ENCODE measurements around the gene C5orf58. TPM values are rescaled to one million over a fixed set of nuclear protein-coding genes. Genes with fewer than 3 reads are reported as not detected.
"Not testable (repeated sequence)": the region's sequence is repeated elsewhere in the genome, so short reads cannot be mapped to it uniquely, and the experiment has no call there.

C5orf58 gene
- polyA plus RNA-seq, 3 donors, result 0.16 to 0.30 (median 0.19) TPM

- DNase-seq (ENCODE audit: extremely low read depth in 1 of 11, low read depth in 9 of 11, low spot score in 4 of 11), result no peak
Observed at GRCh38 chr5:170220191-170220590, 12.6 kb upstream of the C5orf58 start.

GRCh38 chr5:170221327-170221741 lies 11.5 kb upstream of the C5orf58 start:
- no peak for DNase-seq (ENCODE audit: extremely low read depth in 1 of 11, low read depth in 9 of 11, low spot score in 4 of 11)

DNA sequence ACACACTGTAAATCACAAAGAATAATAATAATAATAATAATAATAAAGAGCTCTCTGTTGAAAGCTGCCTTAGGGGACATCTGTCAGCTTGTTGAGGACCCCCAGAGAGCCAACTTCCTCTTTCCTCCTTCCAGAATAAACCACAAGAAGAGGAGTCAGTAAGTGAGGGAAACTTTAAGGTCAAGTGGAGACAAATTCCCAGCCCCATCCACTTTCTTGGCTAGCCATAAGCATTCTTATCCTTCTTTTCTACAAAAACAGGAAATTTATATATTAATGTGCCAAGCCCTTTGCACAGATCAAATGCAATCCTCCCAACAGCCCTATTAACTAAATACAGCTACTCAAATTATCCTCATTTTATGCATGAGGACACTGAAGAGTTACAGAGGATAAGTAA lies 9.4 kb upstream of the C5orf58 start:
- peak in 1 of 11 donors; percentile 44 for DNase-seq (ENCODE audit: extremely low read depth in 1 of 11, low read depth in 9 of 11, low spot score in 4 of 11)

- no peak for DNase-seq (ENCODE audit: extremely low read depth in 1 of 11, low read depth in 9 of 11, low spot score in 4 of 11)
Observed at GRCh38 chr5:170223906-170224305, 8.9 kb upstream of the C5orf58 start.

DNA sequence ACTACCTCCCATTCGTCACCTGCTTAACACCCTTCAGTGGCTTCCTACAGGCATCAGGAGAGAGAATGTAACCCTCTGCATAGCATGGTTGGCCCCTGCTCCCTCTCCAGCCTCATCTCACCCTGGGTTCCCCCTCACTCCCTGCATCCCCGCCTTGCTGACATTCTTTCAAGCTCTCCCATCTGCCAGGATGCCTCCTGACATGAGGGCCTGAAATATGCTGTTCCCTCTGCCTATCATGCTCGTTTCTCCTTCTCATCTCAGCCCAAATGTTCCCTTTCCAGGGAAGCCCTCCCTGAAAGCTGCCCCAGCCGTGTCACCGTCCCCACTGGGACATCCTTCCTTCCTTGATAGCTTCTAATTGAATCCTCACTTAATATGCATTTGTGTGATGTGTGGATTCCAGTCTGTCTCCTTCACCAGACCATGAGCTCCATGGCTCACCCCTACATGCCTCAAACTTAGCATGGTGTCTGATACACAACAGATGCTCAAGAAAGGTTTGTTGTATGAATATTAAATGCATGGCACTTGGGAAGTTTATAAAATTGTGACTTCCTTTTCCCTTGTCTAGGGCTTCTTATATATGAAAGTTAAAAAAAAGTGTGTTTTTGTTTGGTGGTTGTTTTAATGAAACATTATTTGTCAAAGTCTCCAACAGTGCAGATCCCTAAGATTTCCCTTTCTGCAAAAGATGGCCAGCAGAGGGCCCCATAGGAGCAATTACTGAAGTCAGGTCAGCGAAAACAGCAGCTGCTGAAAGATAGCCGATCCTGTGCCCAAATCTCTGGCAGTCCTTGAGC lies 7.3 kb upstream of the C5orf58 start:
- DNase-seq (ENCODE audit: extremely low read depth in 1 of 11, low read depth in 9 of 11, low spot score in 4 of 11), result peak; percentile 47 to 76 (median 63)

DNA sequence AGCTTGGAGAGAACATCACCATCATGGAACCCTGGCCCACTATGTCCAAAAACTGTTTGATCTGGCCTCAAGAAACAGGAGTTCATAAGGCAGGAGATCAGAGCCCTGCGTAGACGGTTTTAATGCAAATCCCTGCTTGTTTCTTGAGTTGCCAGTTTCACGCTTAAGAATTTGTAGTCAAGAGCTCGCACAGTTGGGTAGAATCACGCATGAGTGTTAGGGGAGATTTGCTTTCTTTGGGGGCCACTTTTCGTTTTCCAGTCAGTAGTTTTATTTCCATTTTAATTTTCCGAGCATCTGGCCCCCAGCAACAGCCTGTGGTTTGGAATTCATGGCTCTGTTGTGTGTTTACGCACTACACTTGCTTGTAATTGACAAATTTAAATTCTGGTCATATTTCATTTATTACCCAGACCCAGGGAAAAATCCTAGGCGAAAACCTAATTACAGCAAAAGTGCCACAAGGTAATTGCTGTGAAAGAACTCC lies 6.6 kb upstream of the C5orf58 start:
- no peak for DNase-seq (ENCODE audit: extremely low read depth in 1 of 11, low read depth in 9 of 11, low spot score in 4 of 11)

GRCh38 chr5:170226661-170227060 lies 6.1 kb upstream of the C5orf58 start:
- no peak for DNase-seq (ENCODE audit: extremely low read depth in 1 of 11, low read depth in 9 of 11, low spot score in 4 of 11)

- DNase-seq (ENCODE audit: extremely low read depth in 1 of 11, low read depth in 9 of 11, low spot score in 4 of 11), result no peak
Observed at GRCh38 chr5:170228762-170229435, 3.9 kb upstream of the C5orf58 start.

DNA sequence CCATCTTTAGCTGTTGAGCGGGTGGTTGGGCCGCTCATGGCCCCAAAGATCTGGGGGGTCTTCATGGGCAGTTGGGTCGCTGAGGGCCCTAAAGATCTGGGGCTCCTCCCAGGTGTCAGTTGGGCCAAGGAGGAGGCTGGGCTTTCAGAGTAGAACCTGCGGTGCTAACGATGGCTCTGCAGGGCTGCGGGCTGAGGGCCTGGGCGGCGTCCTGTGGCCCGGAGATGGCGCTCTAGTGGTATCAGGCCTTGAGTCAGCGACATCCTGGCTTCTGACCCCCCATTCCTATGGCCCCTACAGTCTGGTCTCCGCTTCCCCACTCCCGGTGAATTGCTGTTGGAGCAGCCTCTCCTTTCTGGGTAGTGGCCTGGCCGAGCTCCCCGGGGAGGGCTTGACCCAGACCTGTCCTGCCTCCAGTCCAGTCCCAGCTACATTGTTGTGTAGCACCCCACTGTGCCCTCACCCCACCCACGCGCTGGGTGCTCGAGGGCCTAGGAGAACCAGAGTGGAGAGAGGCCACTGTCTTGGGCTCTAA lies 640 bp downstream of the C5orf58 start:
- no peak for DNase-seq (ENCODE audit: extremely low read depth in 1 of 11, low read depth in 9 of 11, low spot score in 4 of 11)

- no peak for DNase-seq (ENCODE audit: extremely low read depth in 1 of 11, low read depth in 9 of 11, low spot score in 4 of 11)
Observed at GRCh38 chr5:170235876-170236864, 3.4 kb downstream of the C5orf58 start.

DNA sequence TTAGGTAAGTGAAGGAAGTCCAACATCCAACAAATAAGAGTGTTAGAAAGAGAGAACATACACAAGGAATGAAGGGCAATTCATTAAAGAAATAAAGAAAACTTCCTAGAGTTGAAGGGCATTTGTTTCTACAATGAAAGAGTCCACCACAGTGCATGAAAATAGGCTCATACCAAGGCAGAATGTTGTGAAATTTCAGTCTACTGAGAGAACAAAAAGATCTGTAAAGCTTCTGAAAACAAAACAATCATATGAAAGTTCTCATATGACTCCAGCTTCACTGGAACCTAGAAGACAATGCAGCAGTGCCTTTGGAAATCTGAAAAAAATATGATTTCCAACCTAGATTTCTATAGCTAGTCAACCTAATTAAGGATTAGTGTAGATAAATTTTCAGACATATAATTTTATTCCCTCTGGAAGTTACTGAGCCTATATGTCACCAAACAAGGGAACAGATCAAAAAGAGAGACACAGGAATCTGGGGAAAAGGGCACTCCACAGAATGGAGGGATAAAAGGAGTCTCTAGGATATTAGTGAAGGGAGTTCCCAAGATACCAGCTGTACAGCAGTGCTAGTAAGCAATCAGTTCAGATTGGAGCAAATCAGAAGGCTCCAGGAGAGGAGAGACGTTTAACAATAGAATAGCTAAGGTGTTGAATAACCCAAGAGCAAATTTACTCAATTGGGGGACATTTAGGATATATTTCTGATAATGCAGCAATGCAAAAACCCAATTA lies 5.8 kb downstream of the C5orf58 start:
- DNase-seq (ENCODE audit: extremely low read depth in 1 of 11, low read depth in 9 of 11, low spot score in 4 of 11), result no peak

DNA sequence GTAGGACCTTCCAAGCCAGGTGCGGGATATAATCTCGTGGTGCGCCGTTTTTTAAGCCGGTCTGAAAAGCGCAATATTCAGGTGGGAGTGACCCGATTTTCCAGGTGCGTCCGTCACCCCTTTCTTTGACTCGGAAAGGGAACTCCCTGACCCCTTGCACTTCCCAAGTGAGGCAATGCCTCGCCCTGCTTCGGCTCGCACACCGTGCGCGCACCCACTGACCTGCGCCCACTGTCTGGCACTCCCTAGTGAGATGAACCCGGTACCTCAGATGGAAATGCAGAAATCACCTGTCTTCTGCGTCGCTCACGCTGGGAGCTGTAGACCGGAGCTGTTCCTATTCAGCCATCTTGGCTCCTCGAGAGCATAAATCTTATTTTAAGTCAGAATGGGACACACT lies 12.7 kb downstream of the C5orf58 start:
- DNase-seq (ENCODE audit: extremely low read depth in 1 of 11, low read depth in 9 of 11, low spot score in 4 of 11), result not testable (repeated sequence)

DNA sequence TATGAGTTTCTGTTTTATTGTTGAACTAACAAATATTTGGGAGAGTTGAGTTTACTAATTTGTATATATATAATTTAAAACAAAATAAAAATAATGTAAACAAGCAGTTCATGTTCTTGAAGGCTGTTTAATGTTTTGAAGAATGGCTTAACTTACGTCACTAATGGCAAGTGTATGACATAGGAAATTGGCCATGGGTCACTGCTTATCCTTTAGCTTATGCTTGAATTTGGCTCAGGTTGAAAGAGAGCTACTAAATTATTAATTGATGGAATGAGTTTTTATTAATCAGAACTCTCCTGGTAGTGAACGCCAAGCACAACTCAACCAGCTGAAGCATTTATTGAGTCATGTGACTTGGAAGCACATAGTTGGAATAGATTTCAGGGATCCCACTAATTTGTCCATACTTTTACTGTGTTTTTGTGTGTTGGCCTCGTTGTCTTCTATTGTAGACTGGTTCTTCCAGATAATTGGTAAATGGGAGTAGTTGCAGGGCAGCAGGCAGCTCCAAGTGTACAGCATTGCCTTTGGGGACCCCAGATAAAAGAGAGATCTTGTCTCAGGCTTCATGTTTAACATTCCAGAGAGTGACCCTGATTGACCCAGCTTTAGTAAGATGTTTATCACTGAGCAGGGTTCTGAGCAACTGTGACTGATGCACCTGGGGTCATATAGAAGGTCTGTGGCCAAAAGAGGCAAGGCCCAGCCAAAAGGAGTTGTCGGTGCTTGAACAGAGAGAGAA lies 13.5 kb downstream of the C5orf58 start:
- no peak for DNase-seq (ENCODE audit: extremely low read depth in 1 of 11, low read depth in 9 of 11, low spot score in 4 of 11)

DNA sequence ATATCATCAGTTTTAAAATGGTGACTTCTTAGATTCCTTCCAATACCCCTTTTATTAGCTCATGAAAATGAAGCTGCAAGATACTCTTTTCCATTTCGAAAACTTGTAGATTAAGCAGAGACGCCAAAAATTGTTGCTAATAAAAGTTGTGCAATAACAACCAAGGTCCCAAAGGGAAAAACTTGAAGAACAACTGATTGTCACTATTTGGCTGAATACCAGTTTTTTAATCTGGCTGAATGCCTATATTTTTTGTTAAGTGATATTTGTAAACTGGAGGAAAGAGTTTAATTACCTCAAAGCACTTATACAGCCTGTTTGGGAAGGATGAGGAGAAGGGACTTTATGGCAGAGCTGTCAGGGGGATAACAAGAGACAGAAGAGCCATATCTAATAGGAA lies 14.6 kb downstream of the C5orf58 start:
- DNase-seq (ENCODE audit: extremely low read depth in 1 of 11, low read depth in 9 of 11, low spot score in 4 of 11), result no peak

DNA sequence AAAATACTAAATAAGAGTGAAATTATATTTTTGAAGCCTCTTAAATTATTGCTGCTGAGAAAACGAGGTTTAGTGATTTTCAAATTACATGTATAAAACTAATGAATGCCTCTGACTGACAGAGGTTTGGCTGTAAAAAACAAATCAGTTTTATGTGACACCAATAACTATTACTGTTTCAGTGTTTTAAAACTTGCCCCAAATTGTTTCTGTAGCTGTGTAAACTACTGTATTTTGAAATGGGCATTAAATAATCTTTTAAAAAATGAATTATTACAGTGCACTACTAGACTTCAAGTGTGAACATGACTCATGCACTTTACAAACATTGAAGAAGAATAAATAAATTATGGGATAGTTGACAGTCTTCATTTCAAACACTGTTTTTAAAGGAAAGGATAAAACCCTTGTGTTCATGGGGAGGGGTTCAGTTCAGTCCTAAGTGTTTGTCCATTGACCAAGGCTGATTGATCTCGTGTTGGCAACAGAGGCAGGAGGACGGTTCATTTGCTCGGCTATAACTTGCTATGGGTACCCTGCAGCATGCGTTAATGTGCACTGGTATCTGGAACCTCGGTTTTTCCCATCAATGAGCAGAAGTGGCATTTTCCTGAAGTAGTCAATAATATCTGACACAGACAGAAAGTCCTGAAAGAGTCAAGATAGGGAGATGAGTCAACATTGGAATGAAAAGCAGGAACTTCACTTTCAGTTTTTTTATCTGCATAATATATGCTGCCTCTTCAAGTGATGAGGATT lies 15.6 kb downstream of the C5orf58 start:
- no peak for DNase-seq (ENCODE audit: extremely low read depth in 1 of 11, low read depth in 9 of 11, low spot score in 4 of 11)

GRCh38 chr5:170248931-170249227 lies 16.1 kb downstream of the C5orf58 start:
- DNase-seq (ENCODE audit: extremely low read depth in 1 of 11, low read depth in 9 of 11, low spot score in 4 of 11), result not testable (repeated sequence)

DNA sequence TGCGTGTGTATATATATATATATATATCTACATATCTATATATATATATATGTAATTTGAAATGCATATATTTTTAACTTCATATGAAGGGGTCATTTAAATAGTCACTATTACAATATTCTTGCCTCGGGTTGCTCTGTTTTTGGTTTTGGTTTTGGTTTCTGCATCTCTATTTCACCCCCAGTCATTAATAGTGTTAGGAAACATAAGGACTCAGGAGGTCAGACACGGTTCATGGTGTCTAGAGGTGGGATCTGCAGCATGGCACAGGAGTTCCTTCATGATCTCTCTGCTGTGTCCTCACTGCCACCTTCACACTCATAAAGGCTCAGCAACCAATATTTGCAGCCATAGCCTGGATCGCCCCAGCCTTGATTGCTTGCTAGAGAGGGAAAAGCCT lies 16.6 kb downstream of the C5orf58 start:
- DNase-seq (ENCODE audit: extremely low read depth in 1 of 11, low read depth in 9 of 11, low spot score in 4 of 11), result no peak
